Osteocyte (in vitro differentiated cells): ENCODE measurements around the gene IRS2. TPM values are rescaled to one million over a fixed set of nuclear protein-coding genes. Genes with fewer than 3 reads are reported as not detected.

Experiments
- DNase-seq: peaks from one replicate; pipeline ENCODE4 v3.0.0; 2021; ENCODE audit warnings: mixed read lengths; ENCODE audit not compliant: unreplicated experiment; ENCODE audit errors: extremely low spot score
- H3K27ac Mint-ChIP-seq: one replicate; pipeline ENCODE4 v1.8.0; 2021; ENCODE audit warnings: mild to moderate bottlenecking, mixed read lengths; ENCODE audit not compliant: unreplicated experiment
- H3K27me3 Mint-ChIP-seq: one replicate; pipeline ENCODE4 v1.8.0; 2021; ENCODE audit warnings: mixed read lengths; ENCODE audit not compliant: unreplicated experiment
- H3K36me3 Mint-ChIP-seq: one replicate; pipeline ENCODE4 v1.8.0; 2021; ENCODE audit warnings: mixed read lengths; ENCODE audit not compliant: unreplicated experiment
- H3K4me1 Mint-ChIP-seq: one replicate; pipeline ENCODE4 v1.8.0; 2021; ENCODE audit warnings: mixed read lengths; ENCODE audit not compliant: unreplicated experiment
- H3K4me3 Mint-ChIP-seq: one replicate; pipeline ENCODE4 v1.8.0; 2021; ENCODE audit warnings: mild to moderate bottlenecking, moderate library complexity, mixed read lengths; ENCODE audit not compliant: unreplicated experiment
- H3K9me3 Mint-ChIP-seq: one replicate; pipeline ENCODE4 v1.8.0; 2021; ENCODE audit warnings: mixed read lengths; ENCODE audit not compliant: unreplicated experiment
- CTCF ChIP-seq: fragments of 200-600 bp; sonication (generic); IDR thresholded peaks from 2 replicates; pipeline ENCODE4 v1.5.0; 2021; ENCODE audit warnings: antibody characterized with exemption, mild to moderate bottlenecking, moderate library complexity
- total RNA-seq: library from RNA; stranded (reverse); gene quantifications from 2 replicates; pipeline ENCODE4 v1.2.1, GENCODE V29; 2021

IRS2 gene
- total RNA-seq, 1 donor from 2014 or later: 52.3 TPM

GRCh38 chr13:109758937-109759480, 27.4 kb downstream of the IRS2 start:
- Mint-ChIP-seq H3K4me3 (no peak overlapping the region), H3K36me3 (peaks cover 30% of the 10 kb centered on the region), H3K27me3 (no peaks in the 10 kb centered on the region), H3K27ac (peak overlapping the region; percentile 53), H3K9me3 (no peaks in the 10 kb centered on the region), H3K4me1 (peaks cover 66% of the 10 kb centered on the region)
- DNase-seq: no peak
- TF ChIP-seq CTCF: no peak

GRCh38 chr13:109756778-109757177, 29.6 kb downstream of the IRS2 start:
- DNase-seq: peak; percentile 15
- H3K36me3 Mint-ChIP-seq: peaks cover 51% of the 10 kb centered on the region

GRCh38 chr13:109755997-109756396, 30.4 kb downstream of the IRS2 start:
- peak overlapping the region; percentile 61 for H3K27ac Mint-ChIP-seq
- H3K36me3 Mint-ChIP-seq: peaks cover 57% of the 10 kb centered on the region

More at GRCh38 chr13:109756778-109757177, 29.6 kb downstream of the IRS2 start:
- H3K9me3 Mint-ChIP-seq: no peaks in the 10 kb centered on the region
- peaks cover 49% of the 10 kb centered on the region for H3K4me1 Mint-ChIP-seq
- H3K4me3 Mint-ChIP-seq: no peak overlapping the region
- TF ChIP-seq CTCF: no peak
- no peaks in the 10 kb centered on the region for H3K27me3 Mint-ChIP-seq
- H3K27ac Mint-ChIP-seq: peak overlapping the region; percentile 61

GRCh38 chr13:109755551-109755950, 30.8 kb downstream of the IRS2 start:
- Mint-ChIP-seq H3K27ac (no peak overlapping the region), H3K4me3 (no peak overlapping the region), H3K27me3 (no peaks in the 10 kb centered on the region)

More at GRCh38 chr13:109755997-109756396, 30.4 kb downstream of the IRS2 start:
- no peak for TF ChIP-seq CTCF
- Mint-ChIP-seq H3K9me3 (no peaks in the 10 kb centered on the region), H3K4me1 (peaks cover 44% of the 10 kb centered on the region), H3K4me3 (no peak overlapping the region), H3K27me3 (no peaks in the 10 kb centered on the region)
- DNase-seq: peak; percentile 19

GRCh38 chr13:109751477-109751876, 34.9 kb downstream of the IRS2 start:
- DNase-seq: no peak
- H3K4me1 Mint-ChIP-seq: peaks cover 7% of the 10 kb centered on the region
- no peak for TF ChIP-seq CTCF
- peaks cover 53% of the 10 kb centered on the region for H3K36me3 Mint-ChIP-seq
- H3K27ac Mint-ChIP-seq: peak overlapping the region; percentile 31
- no peaks in the 10 kb centered on the region for H3K9me3 Mint-ChIP-seq
- H3K27me3 Mint-ChIP-seq: no peaks in the 10 kb centered on the region
- no peak overlapping the region for H3K4me3 Mint-ChIP-seq

More at GRCh38 chr13:109755551-109755950, 30.8 kb downstream of the IRS2 start:
- no peak for TF ChIP-seq CTCF
- Mint-ChIP-seq H3K9me3 (no peaks in the 10 kb centered on the region), H3K4me1 (peaks cover 40% of the 10 kb centered on the region), H3K36me3 (peaks cover 56% of the 10 kb centered on the region)
- no peak for DNase-seq
